Spleen (tissue), 13 donors: ENCODE measurements around the gene FAM135A. TPM values are rescaled to one million over a fixed set of nuclear protein-coding genes. Genes with fewer than 3 reads are reported as not detected.
A peak's percentile ranks its signal among the peaks of the same experiment; 100 is the strongest.

Experiments
- DNase-seq: peaks from one replicate; pipeline ENCODE4 v3.0.0-alpha.2; 2020
- H3K27ac ChIP-seq, 8 donors: fragments of 200-600 bp; sonication (generic) in 7 of 8; 1 replicate in 4 of 8; 2 replicates in 4 of 8; pipeline versions ENCODE4 v1.5.0 to v1.8.0; 2016 to 2021; ENCODE audit warnings: inconsistent platforms in 4 of 8, mild to moderate bottlenecking in 4 of 8, moderate library complexity in 1 of 8
- H3K27me3 ChIP-seq, 7 donors: fragments of 200-600 bp; sonication (generic) in 6 of 7; replicated peaks in 1 of 7; 1 replicate in 4 of 7; 2 replicates in 3 of 7; pipeline versions ENCODE4 v1.5.0 to v1.8.0; 2016 to 2021; ENCODE audit warnings: inconsistent platforms in 3 of 7, mild to moderate bottlenecking in 1 of 7
- H3K36me3 ChIP-seq, 6 donors: fragments of 200-600 bp; sonication (generic) in 5 of 6; 1 replicate in 4 of 6; 2 replicates in 2 of 6; pipeline versions ENCODE4 v1.5.0 to v1.8.0; 2016 to 2021; ENCODE audit warnings: inconsistent platforms in 2 of 6
- H3K4me1 ChIP-seq, 6 donors: fragments of 200-600 bp; sonication (generic) in 5 of 6; 1 replicate in 3 of 6; 2 replicates in 3 of 6; pipeline versions ENCODE4 v1.5.0 to v1.8.0; 2016 to 2021; ENCODE audit warnings: inconsistent platforms in 3 of 6
- H3K4me3 ChIP-seq, 8 donors: fragments of 200-600 bp; sonication (generic) in 7 of 8; 1 replicate in 4 of 8; 2 replicates in 4 of 8; pipeline versions ENCODE4 v1.5.0 to v1.8.0; 2016 to 2021; ENCODE audit warnings: inconsistent platforms in 4 of 8, mild to moderate bottlenecking in 4 of 8, moderate library complexity in 2 of 8
- H3K9me3 ChIP-seq, 8 donors: fragments of 200-600 bp; sonication (generic) in 7 of 8; 1 replicate in 4 of 8; 2 replicates in 4 of 8; pipeline versions ENCODE4 v1.5.0 to v1.8.0; 2016 to 2021; ENCODE audit warnings: inconsistent platforms in 4 of 8
- POLR2A ChIP-seq, 3 donors: fragments of 450-650 bp; IDR thresholded peaks; one replicate each; pipeline ENCODE4 v1.5.1; 2017; ENCODE audit warnings: antibody characterized with exemption in 3 of 3, mild to moderate bottlenecking in 1 of 3
- POLR2AphosphoS5 ChIP-seq, 3 donors: sonication (generic); formaldehyde crosslinking; IDR thresholded peaks; one replicate each; pipeline ENCODE4 v1.5.1; 2017; ENCODE audit warnings: antibody characterized with exemption in 3 of 3
- WGBS, 5 donors: extraction: QIAGEN DNeasy Blood & Tissue Kit in 3 of 5; methylation state at CpG; one replicate each; pipeline versions ENCODE4 v1.1.5 to v1.1.7; 2013 to 2018; 5-methylcytosine and 5-hydroxymethylcytosine counted together
- intact Hi-C: fragments of 100-400 bp; cut with DNase I; formaldehyde crosslinking; loops from one replicate; pipeline ENCODE4 v1.15.0; 2023; ENCODE audit warnings: low total_unique reads
- long read RNA-seq, 2 donors: transcript quantifications; one replicate each; lab custom pipeline, GENCODE V29; 2026
- polyA plus RNA-seq, 3 donors: library from polyadenylated mRNA; stranded (reverse); fragments of 200-250 nt; gene quantifications; one replicate each; pipeline ENCODE4 v1.2.1, GENCODE V29; 2013
- total RNA-seq, 7 donors: library from RNA; depleted of rRNA in 3 of 7; stranded (reverse); fragments of >200 nt in 3 of 7; fragmentation: NEBNext Ultra II Directional in 4 of 7; extraction: Animal tissue kit (Norgen Biotek cat#: 25700) in 4 of 7; gene quantifications; one replicate each; pipeline versions ENCODE4 v1.1.0 to v1.2.1, GENCODE V29; 2016 to 2021
- TF ChIP-seq, protein P1 (sequence below), 11 experiments: fragments of 200-600 bp in 7 of 11; fragments of 450-650 bp in 4 of 11; sonication (generic) in 4 of 11; IDR thresholded peaks in 8 of 11; conservative IDR thresholded peaks in 3 of 11; 1 replicate in 7 of 11; 2 replicates in 4 of 11; pipeline versions ENCODE4 v1.4.0 to v1.8.0; 2016 to 2021; ENCODE audit warnings: antibody characterized with exemption in 11 of 11, inconsistent platforms in 4 of 11, mild to moderate bottlenecking in 1 of 11
- donor health status: healthy with polysubstance abuse.
- donor health status: DM: no; HTN: no; CAD: no; lungs with moderate emphysema.
- donor health status: DM: no; HTN: no; CAD: no.
- donor health status: Bipolar disorder and iron deficiency.
- donor health status: healthy.
- donor health status: DM: no; HTN: no; CAD: no.
- donor health status: DM: yes; HTN: yes; CAD: no.

FAM135A gene
- total RNA-seq (10 to 100 TPM; 14.8 to 33.0 (median 19.4) TPM), polyA plus RNA-seq (10 to 100 TPM in 1 of 3 donors, 1 to 10 TPM in 2; 7.6 to 10.2 (median 7.7) TPM)
- long read RNA-seq, donor 1: 0 reads
- long read RNA-seq, donor 2: 0 reads

GRCh38 chr6:70413114-70413991 is at the start of gene FAM135A:
TSS of gene FAM135A (plus strand) at chr6:70413508. CDS start at chr6:70428343, 14,835 bp downstream.
- Histone ChIP-seq H3K36me3 (peaks cover 0 to 3% (median 0%) of the 10 kb centered on the region in 6 donors), H3K4me3 (peak within 1 kb of the TSS; percentile 83 to 95 (median 92)), H3K4me1 (peaks cover 10 to 36% (median 19%) of the 10 kb centered on the region in 6 donors), H3K27ac (peak within 1 kb of the TSS; percentile 22 to 91 (median 86)), H3K27me3 (no peaks in the 10 kb centered on the region), H3K9me3 (no peaks in the 10 kb centered on the region)
- intact Hi-C loops: no loop called here
- peak; percentile 99 for DNase-seq
- TF ChIP-seq POLR2AphosphoS5 (IDR thresholded peaks at IDR 0.05) (peak; percentile 85 to 88 (median 88)), POLR2A (IDR thresholded peaks at IDR 0.05) (peak in 1 of 3 donors; percentile 11)
- TF ChIP-seq, protein P1, sequence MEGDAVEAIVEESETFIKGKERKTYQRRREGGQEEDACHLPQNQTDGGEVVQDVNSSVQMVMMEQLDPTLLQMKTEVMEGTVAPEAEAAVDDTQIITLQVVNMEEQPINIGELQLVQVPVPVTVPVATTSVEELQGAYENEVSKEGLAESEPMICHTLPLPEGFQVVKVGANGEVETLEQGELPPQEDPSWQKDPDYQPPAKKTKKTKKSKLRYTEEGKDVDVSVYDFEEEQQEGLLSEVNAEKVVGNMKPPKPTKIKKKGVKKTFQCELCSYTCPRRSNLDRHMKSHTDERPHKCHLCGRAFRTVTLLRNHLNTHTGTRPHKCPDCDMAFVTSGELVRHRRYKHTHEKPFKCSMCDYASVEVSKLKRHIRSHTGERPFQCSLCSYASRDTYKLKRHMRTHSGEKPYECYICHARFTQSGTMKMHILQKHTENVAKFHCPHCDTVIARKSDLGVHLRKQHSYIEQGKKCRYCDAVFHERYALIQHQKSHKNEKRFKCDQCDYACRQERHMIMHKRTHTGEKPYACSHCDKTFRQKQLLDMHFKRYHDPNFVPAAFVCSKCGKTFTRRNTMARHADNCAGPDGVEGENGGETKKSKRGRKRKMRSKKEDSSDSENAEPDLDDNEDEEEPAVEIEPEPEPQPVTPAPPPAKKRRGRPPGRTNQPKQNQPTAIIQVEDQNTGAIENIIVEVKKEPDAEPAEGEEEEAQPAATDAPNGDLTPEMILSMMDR (IDR thresholded peaks at IDR 0.05 in 8 of 11, conservative IDR thresholded peaks at IDR 0.05 in 3 of 11): peak in 2 of 11 experiments; percentile 19 to 32
- 0 to 1% (median 1%) methylated on average over 55 to 89 of the region's 89 CpGs for WGBS, 5 donors

- intact Hi-C loops: no loop called here
- no peaks in the 10 kb centered on the region for H3K4me1 ChIP-seq
- TF ChIP-seq POLR2A (IDR thresholded peaks at IDR 0.05) (no peak), POLR2AphosphoS5 (IDR thresholded peaks at IDR 0.05) (no peak)
- TF ChIP-seq, protein P1 (IDR thresholded peaks at IDR 0.05 in 8 of 11, conservative IDR thresholded peaks at IDR 0.05 in 3 of 11): no peak
- DNase-seq: no peak
- H3K4me3 ChIP-seq: no peak overlapping the region
- H3K27ac ChIP-seq: no peak overlapping the region
- WGBS, 5 donors: 79 to 87% (median 82%) methylated on average over 7 to 11 of the region's 11 CpGs
- H3K9me3 ChIP-seq: no peaks in the 10 kb centered on the region
- peaks cover 0 to 14% (median 0%) of the 10 kb centered on the region in 7 donors for H3K27me3 ChIP-seq
- no peaks in the 10 kb centered on the region for H3K36me3 ChIP-seq
Measured at GRCh38 chr6:70363741-70364493, 49.4 kb upstream of the FAM135A start.

- intact Hi-C loops: no loop called here
- DNase-seq: peak; percentile 85
Measured at GRCh38 chr6:70369332-70369950, 43.9 kb upstream of the FAM135A start.

More at GRCh38 chr6:70369332-70369950, 43.9 kb upstream of the FAM135A start:
- no peaks in the 10 kb centered on the region for H3K9me3 ChIP-seq
- H3K27me3 ChIP-seq: peaks cover 0 to 5% (median 0%) of the 10 kb centered on the region in 7 donors
- WGBS, 5 donors: 18 to 20% (median 19%) methylated on average over 5 of the region's 5 CpGs
- no peak overlapping the region for H3K4me3 ChIP-seq
- TF ChIP-seq, protein P1 (IDR thresholded peaks at IDR 0.05 in 8 of 11, conservative IDR thresholded peaks at IDR 0.05 in 3 of 11): peak; percentile 46 to 91 (median 81)
- no peak for TF ChIP-seq POLR2A (IDR thresholded peaks at IDR 0.05)
- no peak overlapping the region for H3K27ac ChIP-seq
- H3K4me1 ChIP-seq: peaks cover 0 to 3% (median 0%) of the 10 kb centered on the region in 6 donors
- no peaks in the 10 kb centered on the region for H3K36me3 ChIP-seq
